GM18526 (cell line): ENCODE measurements around the gene VDR.

Experiments
- POLR2A ChIP-seq: IDR thresholded peaks from 3 replicates; pipeline ENCODE4 v1.6.1; 2011; ENCODE audit not compliant: insufficient read length; ENCODE audit errors: extremely low read depth

VDR gene

GRCh38 chr12:47856721-47857575 is 47.8 kb downstream of the VDR start:
- TF ChIP-seq POLR2A = no peak

- TF ChIP-seq POLR2A = no peak
These were observed 48.7 kb downstream of the VDR start for GRCh38 chr12:47856094-47856493.

GRCh38 chr12:47855502-47855901 is 49.3 kb downstream of the VDR start:
- no peak for TF ChIP-seq POLR2A

DNA sequence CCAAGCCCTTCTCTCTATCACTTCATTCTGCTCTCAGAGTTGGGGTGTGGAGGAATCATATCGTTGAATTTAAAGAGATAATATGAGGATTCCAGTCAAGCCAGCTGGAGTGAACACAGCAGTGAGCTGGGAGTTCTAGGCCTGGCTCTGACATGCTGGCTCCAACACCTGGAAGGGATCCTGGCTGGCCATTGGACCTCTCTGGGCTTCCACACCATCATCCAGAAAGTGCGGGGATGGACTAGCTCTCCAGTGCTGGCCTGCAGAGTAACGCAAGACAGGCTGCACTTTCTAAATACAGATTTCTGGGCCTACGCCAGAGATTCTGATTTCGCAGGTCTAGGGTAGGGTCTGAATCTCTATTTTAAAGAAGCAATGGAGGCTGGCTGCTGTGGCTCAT is 50.3 kb downstream of the VDR start:
- no peak for TF ChIP-seq POLR2A

- no peak for TF ChIP-seq POLR2A
These were observed 52.7 kb downstream of the VDR start for GRCh38 chr12:47852096-47852571.

DNA sequence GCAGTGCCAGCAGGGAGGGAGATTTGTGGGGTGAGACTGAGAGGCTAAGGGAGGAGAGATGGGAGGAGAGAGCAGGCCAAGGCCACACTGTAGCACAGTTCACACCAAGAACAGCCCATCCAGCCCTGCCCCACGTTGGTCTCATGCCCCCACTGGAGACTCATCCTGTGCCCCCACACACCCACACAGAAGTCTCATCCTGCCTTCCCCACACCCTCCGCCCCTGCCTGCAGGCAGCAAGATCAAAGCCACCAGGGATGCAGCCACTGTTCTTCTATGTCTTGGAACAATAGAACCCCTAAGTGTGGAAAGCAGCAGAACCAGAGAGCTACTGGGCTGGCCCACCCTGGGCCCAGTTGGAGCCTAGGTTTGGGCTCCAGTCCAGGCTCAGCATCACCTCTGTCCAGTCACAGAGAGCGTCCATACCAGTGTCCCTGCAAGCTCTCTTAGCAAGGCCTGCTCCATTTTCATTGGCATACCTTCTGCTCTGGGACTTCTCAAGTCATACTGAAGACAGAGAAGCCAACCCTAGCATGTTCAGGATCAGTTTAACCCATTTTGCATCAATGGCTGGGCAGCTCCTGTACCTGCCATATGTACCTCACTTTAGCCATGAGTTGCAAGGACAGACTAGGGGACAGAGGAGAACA is 53.4 kb downstream of the VDR start:
- no peak for TF ChIP-seq POLR2A

DNA sequence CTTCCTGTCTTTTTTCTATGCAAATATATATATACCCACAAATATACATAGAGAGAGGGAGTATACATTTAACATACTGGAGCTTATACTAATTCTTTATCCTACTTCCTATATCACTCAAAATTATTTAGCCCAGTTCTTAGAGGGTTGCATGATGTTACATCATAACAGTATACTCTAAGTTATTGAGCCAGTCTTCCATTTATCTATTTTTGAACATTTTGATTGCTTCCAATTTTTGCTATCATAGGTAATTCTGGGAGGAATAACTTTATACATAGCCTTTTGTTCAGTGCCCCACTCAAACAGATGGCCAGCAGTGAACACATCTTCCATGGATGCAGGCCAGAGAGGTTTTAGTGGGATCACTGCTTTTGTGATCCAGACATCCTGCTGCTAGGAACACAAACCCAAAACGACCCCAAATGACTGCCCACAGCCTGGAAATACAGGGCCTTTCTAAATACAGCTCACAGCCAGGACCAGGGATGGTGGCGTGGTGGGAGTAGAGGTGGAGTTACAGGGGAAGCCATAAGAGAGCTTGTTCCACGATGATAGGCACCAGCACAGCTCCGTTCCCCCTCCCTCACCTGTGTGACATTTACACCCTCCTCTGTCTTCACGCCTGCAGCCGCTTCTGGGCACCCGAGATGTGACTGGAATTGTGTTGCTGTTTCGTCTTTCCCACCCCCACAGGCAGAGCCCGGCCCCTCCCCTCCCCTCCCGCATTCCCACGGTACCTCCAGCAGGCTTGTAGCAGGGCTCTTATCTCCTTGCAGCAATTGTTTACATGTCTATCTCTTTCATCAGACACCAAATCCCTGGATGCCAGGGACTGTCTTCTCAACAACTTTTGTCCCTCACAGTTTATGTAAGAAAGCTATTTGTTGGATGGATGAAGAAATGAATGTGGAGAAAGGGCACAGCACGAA is 54.4 kb downstream of the VDR start:
- TF ChIP-seq POLR2A = no peak

DNA sequence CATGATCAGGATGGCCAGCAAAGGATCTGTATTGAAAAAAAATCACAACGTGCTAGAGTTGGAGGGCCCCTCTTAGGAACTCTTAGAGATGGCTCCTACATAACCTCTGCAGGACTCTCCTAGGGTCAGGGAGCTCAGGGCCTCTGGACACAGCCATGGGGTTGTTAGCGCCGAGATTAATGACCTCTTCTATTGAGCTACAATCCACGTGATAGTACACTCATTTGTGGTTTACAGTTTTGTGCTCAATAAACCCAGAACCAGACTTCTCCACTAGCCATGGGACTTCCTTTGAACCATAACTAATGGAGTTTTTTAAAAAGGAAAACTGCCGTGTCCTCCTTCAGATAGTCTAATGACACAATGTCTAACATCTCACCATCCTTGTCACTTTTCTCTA is 55.5 kb downstream of the VDR start:
- TF ChIP-seq POLR2A = no peak

DNA sequence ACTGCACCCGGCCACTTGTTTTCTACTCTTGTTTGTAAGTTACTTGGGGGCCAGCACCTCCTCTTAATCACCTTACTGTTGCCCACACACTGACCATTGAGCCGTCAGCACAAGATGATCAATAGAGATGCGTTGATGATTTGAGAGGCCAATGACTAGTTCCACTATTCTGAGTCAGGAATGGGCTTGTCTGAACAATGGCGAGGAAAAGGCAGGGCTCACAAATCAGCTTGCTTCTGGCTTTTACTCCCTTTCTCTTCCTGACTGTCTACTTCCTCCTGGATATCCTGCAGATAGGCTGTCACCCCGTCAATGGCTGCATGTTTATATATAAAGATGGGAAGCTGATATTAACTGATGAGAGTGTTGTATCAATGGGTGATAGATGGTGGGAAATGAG is 55.9 kb downstream of the VDR start:
- TF ChIP-seq POLR2A = no peak

GRCh38 chr12:47846294-47846996 is 58.3 kb downstream of the VDR start:
- TF ChIP-seq POLR2A = no peak

GRCh38 chr12:47845081-47845480 is 59.7 kb downstream of the VDR start:
- TF ChIP-seq POLR2A = no peak

DNA sequence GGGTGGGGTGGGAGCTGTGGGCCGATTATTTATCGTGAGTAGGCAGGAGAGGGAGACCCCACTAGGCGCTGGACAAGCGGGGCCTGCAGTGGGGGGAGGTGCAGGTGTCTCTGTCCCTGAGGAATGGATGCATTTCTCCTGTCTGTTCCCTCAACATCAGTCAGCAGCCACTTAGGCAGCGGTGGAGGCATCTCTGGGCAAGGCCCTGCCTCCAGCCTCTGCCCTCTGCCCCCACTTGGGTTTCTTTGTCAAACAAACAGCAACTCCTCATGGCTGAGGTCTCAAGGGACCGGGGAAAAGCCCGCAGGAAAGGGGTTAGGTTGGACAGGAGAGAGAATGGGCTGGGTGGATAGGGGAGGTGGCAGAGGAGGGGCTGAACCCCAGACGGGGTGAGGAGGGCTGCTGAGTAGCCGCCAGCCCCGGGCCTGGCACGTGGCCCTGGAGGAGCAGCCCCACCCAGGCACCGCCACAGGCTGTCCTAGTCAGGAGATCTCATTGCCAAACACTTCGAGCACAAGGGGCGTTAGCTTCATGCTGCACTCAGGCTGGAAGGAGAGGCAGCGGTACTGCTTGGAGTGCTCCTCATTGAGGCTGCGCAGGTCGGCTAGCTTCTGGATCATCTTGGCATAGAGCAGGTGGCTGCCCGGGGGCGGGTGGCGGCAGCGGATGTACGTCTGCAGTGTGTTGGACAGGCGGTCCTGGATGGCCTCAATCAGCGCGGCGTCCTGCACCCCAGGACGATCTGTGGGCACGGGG is 60.4 kb downstream of the VDR start:
- TF ChIP-seq POLR2A = no peak

GRCh38 chr12:47843226-47843980 is 61.4 kb downstream of the VDR start:
- no peak for TF ChIP-seq POLR2A
